Aorta (tissue), 5 donors: ENCODE results near the gene FLNA. TPM values are rescaled to one million over a fixed set of nuclear protein-coding genes. Genes with fewer than 3 reads are reported as not detected.

Experiments used
- ATAC-seq: fragments of 200-7000 bp; cut with Tn5 transposase; one replicate; pipeline ENCODE4 v1.9.1; 2022; ENCODE audit warnings: moderate library complexity; ENCODE audit not compliant: low FRiP score
- DNase-seq, 2 donors: peaks; one replicate each; pipeline ENCODE4 v3.0.0-alpha.2; 2020
- H3K27ac ChIP-seq, 2 donors: one replicate each; pipeline ENCODE4 v1.5.1; 2013; ENCODE audit warnings: low read length in 2 of 2, mild to moderate bottlenecking in 2 of 2, moderate library complexity in 2 of 2, control low read depth in 1 of 2, inconsistent platforms in 1 of 2, low read depth in 1 of 2
- H3K27me3 ChIP-seq, 2 donors: one replicate each; pipeline ENCODE4 v1.6.1; 2013; ENCODE audit warnings: control low read depth in 1 of 2, low read length in 1 of 2, mild to moderate bottlenecking in 1 of 2, moderate library complexity in 1 of 2; ENCODE audit not compliant: insufficient read depth in 2 of 2, control insufficient read depth in 1 of 2
- H3K36me3 ChIP-seq, 2 donors: one replicate each; pipeline ENCODE4 v1.6.1; 2013; ENCODE audit warnings: control low read depth in 1 of 2, low read length in 1 of 2, mild to moderate bottlenecking in 1 of 2; ENCODE audit not compliant: insufficient read depth in 2 of 2, control insufficient read depth in 1 of 2
- H3K4me1 ChIP-seq, 2 donors: one replicate each; pipeline ENCODE4 v1.6.1; 2013; ENCODE audit warnings: low read length in 2 of 2, control low read depth in 1 of 2, mild to moderate bottlenecking in 1 of 2, moderate library complexity in 1 of 2; ENCODE audit not compliant: insufficient read depth in 2 of 2, control insufficient read depth in 1 of 2
- H3K4me3 ChIP-seq, 2 donors: one replicate each; pipeline ENCODE4 v1.5.1; 2013; ENCODE audit warnings: low read length in 2 of 2, control low read depth in 1 of 2, mild to moderate bottlenecking in 1 of 2
- H3K9me3 ChIP-seq: one replicate; pipeline ENCODE4 v1.6.1; 2013; ENCODE audit warnings: mild to moderate bottlenecking, low read length; ENCODE audit not compliant: control insufficient read depth
- WGBS, 2 donors: extraction: QIAGEN DNeasy Blood & Tissue Kit; methylation state at CpG; one replicate each; pipeline ENCODE4 v1.1.7; 2013; 5-methylcytosine and 5-hydroxymethylcytosine counted together
- intact Hi-C, 2 donors: fragments of 100-400 bp; cut with DNase I; formaldehyde crosslinking; loops; one replicate each; pipeline versions ENCODE4 v1.14.2 to v1.15.0; 2022
- polyA plus RNA-seq, 2 donors: library from polyadenylated mRNA; stranded (reverse); fragments of 200-250 nt; gene quantifications; one replicate each; pipeline ENCODE4 v1.2.3, GENCODE V29; 2013
- total RNA-seq, 2 donors: library from RNA; stranded (reverse); fragmentation: NEBNext Ultra II Directional; extraction: Animal tissue kit (Norgen Biotek cat#: 25700); gene quantifications; one replicate each; pipeline ENCODE4 v1.2.1, GENCODE V29; 2021
- donor health status: healthy with polysubstance abuse.
- donor health status: Bipolar disorder and iron deficiency.
- donor health status: DM: no; HTN: no; CAD: no.
- donor health status: DM: no; HTN: no; CAD: no.
- donor health status: DM: yes; HTN: yes; CAD: no.

FLNA gene
- total and polyA plus RNA-seq, 4 donors = 515 to 7,857 (median 5,958) TPM

DNA sequence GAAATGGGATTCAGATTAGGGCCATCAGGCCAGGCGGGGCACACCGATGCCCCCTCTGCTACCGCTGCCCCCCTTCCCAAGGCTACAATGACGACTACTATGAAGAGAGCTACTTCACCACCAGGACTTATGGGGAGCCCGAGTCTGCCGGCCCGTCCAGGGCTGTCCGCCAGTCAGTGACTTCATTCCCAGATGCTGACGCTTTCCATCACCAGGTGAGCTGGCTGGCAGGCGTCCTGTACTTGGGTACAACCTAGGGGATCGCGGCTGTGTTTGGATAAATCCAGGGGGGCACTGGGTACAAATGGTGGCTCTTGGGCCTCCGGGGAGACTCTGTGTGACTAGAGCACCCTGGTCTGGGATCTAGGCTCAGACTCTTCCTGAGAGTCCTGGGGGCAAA is 5.7 kb upstream of the FLNA start:
- WGBS, 2 donors = 7 to 43% methylated on average over 13 of the region's 13 CpGs
- ATAC-seq = no peak
- H3K36me3 ChIP-seq = no peaks in the 10 kb centered on the region
- no peaks in the 10 kb centered on the region for H3K27me3 ChIP-seq
- peak overlapping the region in 1 of 2 donors; percentile 92 for H3K27ac ChIP-seq
- no peak for DNase-seq
- peak overlapping the region; percentile 55 to 90 for H3K4me3 ChIP-seq
- H3K9me3 ChIP-seq = no peaks in the 10 kb centered on the region
- intact Hi-C loops = loop anchor here in 1 of 2 donors (5.0 kb wide), 1 partner anchor 283 kb away; the partner anchor contains the start of gene MECP2
- no peaks in the 10 kb centered on the region for H3K4me1 ChIP-seq

GRCh38 chrX:154379569-154379951 is 5.1 kb upstream of the FLNA start:
- peak overlapping the region; percentile 20 to 92 for H3K27ac ChIP-seq
- 1 to 27% methylated on average over 37 to 38 of the region's 38 CpGs for WGBS, 2 donors
- intact Hi-C loops = no loop called here

GRCh38 chrX:154378799-154379568 is 4.5 kb upstream of the FLNA start, which contains the start of gene EMD:
Gene EMD (plus strand): TSS chrX:154379295. CDS start chrX:154379485, 190 bp downstream.
- no peaks in the 10 kb centered on the region for H3K36me3 ChIP-seq
- WGBS, 2 donors = 0 to 40% methylated on average over 88 to 103 of the region's 103 CpGs
- H3K27ac ChIP-seq = peak within 1 kb of the TSS; percentile 61 to 92
- H3K27me3 ChIP-seq = no peaks in the 10 kb centered on the region
- H3K4me3 ChIP-seq = peak within 1 kb of the TSS; percentile 55 to 90
- peak; percentile 92 for ATAC-seq
- DNase-seq = peak; percentile 98 to 99
- no peaks in the 10 kb centered on the region for H3K9me3 ChIP-seq
- intact Hi-C loops = no loop called here
- no peaks in the 10 kb centered on the region for H3K4me1 ChIP-seq

More at GRCh38 chrX:154379569-154379951, 5.1 kb upstream of the FLNA start:
- Histone ChIP-seq H3K27me3 (no peaks in the 10 kb centered on the region), H3K4me1 (no peaks in the 10 kb centered on the region), H3K9me3 (no peaks in the 10 kb centered on the region), H3K36me3 (no peaks in the 10 kb centered on the region), H3K4me3 (peak overlapping the region; percentile 55 to 90)
- ATAC-seq = no peak
- no peak for DNase-seq

DNA sequence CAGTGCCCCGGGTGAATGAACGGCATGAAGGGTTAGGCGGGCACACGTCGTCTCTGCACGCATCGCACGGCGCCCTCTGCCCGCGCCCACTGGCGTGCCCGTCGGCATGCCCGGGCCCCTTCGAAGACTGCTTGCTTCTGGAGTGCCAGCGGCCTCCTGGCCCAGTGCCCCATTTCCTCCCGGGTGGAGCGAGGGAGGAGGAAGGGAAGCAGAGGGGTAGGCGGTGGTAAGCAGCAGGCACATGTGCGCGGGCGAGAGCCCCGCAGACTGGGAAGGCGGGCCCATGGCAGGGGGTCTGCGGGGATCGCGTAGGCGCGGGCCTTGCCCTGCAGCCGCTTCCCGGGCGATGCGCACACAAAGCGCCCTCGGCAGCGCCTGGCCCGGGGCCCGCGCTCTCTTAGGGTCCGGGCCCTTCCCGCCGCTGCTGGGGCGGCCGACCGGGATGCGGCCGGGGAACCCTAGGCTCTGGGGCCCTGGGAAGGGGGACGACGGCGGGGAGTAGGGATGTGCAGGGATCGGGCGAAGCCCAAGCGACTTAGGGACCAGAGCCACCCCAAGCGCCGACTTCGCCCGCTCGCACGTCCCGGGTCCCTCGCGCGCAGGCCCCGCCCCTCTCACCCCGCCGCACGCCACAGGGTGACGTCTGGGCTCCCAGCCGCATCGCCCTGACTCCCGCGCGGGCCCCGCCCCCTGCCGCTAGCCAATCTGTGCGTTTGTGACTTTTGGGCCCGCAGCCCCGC is 3.8 kb upstream of the FLNA start:
- H3K36me3 ChIP-seq = no peaks in the 10 kb centered on the region
- WGBS, 2 donors = 0 to 39% methylated on average over 67 to 79 of the region's 79 CpGs
- DNase-seq = peak; percentile 86 to 90

DNA sequence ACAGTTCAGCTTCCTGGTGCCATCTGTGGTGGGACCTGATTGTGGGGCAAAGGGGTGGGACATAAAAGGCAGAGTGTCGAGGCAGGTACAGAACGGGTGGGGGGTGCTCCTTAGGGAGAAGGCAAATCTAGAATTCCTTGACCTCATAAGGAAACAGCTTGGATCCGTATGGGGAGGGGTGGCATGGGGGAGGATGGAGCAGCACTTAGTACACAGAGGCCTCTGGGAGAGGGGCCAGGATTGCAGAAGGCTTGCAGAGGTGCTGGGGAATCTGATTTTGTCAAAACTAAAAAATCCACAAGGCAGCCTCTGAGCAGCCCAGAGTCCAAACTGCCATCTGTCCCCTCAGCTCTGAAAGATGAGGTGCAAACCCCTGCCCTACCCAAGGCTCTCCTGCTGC is 2.3 kb upstream of the FLNA start:
- Histone ChIP-seq H3K9me3 (no peaks in the 10 kb centered on the region), H3K4me3 (no peak overlapping the region), H3K27ac (peak overlapping the region in 1 of 2 donors; percentile 90), H3K27me3 (no peaks in the 10 kb centered on the region), H3K4me1 (no peaks in the 10 kb centered on the region), H3K36me3 (no peaks in the 10 kb centered on the region)
- ATAC-seq (no peak), DNase-seq (no peak)
- 10 to 32% methylated on average over 3 of the region's 3 CpGs for WGBS, 2 donors
- intact Hi-C loops = no loop called here

More for the DNA sequence above, 3.8 kb upstream of the FLNA start:
- intact Hi-C loops = no loop called here
- Histone ChIP-seq H3K4me1 (no peaks in the 10 kb centered on the region), H3K27ac (peak overlapping the region; percentile 61 to 89), H3K4me3 (peak overlapping the region; percentile 9 to 53), H3K9me3 (no peaks in the 10 kb centered on the region), H3K27me3 (no peaks in the 10 kb centered on the region)
- peak; percentile 15 for ATAC-seq

DNA sequence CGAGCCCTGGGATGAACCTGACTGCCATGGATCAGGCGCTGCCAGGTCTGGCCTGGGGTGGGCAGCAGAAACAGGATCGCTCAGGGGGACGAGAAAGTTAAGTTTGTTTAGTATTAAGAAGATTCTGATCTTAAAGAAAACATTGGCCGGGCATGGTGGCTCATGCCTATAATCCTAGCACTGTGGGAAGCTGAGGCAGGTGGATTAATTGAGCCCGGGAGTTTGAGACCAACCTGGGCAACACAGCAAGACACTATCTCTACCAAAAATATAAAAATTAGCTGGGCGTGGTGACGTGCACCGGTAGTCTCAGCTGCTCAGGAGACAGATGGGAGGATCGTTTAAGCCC is 696 bp upstream of the FLNA start:
- Histone ChIP-seq H3K4me3 (no peak overlapping the region), H3K27ac (peak overlapping the region; percentile 34 to 77), H3K27me3 (no peaks in the 10 kb centered on the region), H3K36me3 (peaks cover 0 to 2% of the 10 kb centered on the region in 2 donors), H3K4me1 (no peaks in the 10 kb centered on the region), H3K9me3 (no peaks in the 10 kb centered on the region)
- ATAC-seq (no peak), DNase-seq (no peak)
- intact Hi-C loops = no loop called here
- WGBS, 2 donors = 16 to 43% methylated on average over 10 of the region's 10 CpGs

- Histone ChIP-seq H3K27me3 (no peaks in the 10 kb centered on the region), H3K4me1 (no peaks in the 10 kb centered on the region), H3K4me3 (peak overlapping the region; percentile 55 to 56), H3K36me3 (peaks cover 0 to 2% of the 10 kb centered on the region in 2 donors), H3K9me3 (no peaks in the 10 kb centered on the region), H3K27ac (peak overlapping the region; percentile 58 to 90)
- intact Hi-C loops = no loop called here
- ATAC-seq (peak; percentile 3), DNase-seq (peak in 1 of 2 donors; percentile 80)
- 1 to 37% methylated on average over 23 of the region's 23 CpGs for WGBS, 2 donors
Measured at GRCh38 chrX:154373340-154374306, 811 bp downstream of the FLNA start.

GRCh38 chrX:154372612-154373022 is 1.8 kb downstream of the FLNA start:
- Histone ChIP-seq H3K27ac (peak overlapping the region in 1 of 2 donors; percentile 74), H3K9me3 (no peaks in the 10 kb centered on the region), H3K36me3 (peaks cover 0 to 2% of the 10 kb centered on the region in 2 donors), H3K4me1 (no peaks in the 10 kb centered on the region), H3K27me3 (no peaks in the 10 kb centered on the region), H3K4me3 (peak overlapping the region; percentile 56 to 58)
- intact Hi-C loops = no loop called here
- DNase-seq = no peak
- 1 to 29% methylated on average over 5 of the region's 5 CpGs for WGBS, 2 donors
- ATAC-seq = no peak
